SIG-M5 treated with dmso at 0.1 percent for 504 hours (cell line): ENCODE measurements around the gene AMPD1.

ENCODE experiments used
- DNase-seq: peaks from one replicate; lab custom pipeline; 2025; ENCODE audit not compliant: unreplicated experiment; lab: John Stamatoyannopoulos, UW

Gene AMPD1

GRCh38 chr1:114641377-114641776 is 54.0 kb downstream of the AMPD1 start:
- DNase-seq: no peak

DNA sequence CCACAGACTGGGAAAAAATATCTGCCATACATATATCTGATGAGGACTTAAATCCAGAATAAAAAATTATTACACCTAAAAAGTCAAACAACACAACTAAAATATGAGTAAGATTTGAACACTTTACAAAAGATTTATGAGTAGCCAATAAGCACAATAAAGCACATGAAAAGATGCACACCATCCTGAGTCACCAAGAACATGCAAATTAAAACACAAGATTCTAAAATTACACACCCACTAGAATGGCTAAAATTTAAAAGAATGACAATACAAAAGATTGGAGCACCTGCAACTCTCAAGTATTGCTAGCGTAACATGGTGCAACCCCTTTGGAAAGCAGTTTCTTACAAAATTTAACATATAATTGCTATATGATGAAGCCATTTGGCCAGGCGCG is 56.4 kb downstream of the AMPD1 start:
- DNase-seq: no peak

- no peak for DNase-seq
Measured at GRCh38 chr1:114632427-114632826, 62.9 kb downstream of the AMPD1 start.

DNA sequence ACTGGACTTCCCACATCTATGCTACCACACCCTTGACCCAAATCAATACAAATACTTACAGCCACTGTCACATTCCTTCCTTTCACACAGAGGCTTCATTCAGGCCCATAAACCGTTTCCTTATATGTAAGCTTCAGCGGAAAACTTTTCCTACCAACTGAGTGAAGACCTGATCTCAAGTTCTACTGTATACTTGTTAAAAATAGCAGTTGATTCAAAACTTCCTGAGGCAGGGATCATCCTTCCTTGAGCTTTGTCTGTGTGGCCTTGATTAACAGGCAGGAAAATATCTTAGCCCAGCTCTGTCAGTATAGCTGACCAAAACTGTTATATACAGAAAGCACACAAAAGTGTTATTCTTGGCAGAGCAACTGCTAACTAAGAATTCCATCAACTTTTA is 68.2 kb downstream of the AMPD1 start:
- no peak for DNase-seq

DNA sequence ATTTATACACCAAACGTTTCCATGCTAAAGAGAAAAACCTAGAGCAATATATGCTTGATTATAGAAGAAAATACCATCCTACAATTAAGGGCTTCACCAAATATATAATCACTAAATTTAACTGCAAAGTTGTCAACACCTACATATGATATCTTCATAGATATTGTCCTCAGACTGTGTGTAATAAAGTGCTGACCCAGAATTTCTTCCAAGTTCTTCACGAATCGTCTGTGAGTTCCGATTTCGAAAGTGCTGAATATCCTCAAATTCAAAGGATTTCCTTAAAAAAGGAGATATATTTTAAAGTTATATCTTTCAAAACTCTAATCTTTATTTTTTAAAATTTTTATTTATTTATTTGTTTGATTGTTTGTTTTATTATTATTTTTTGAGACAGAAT is 72.0 kb downstream of the AMPD1 start:
- DNase-seq: no peak
